Lower leg skin (tissue), 3 donors: Measurements from ENCODE around the gene SLC46A3.

ENCODE experiments used
- CTCF ChIP-seq, 3 donors: fragments of 450-650 bp; IDR thresholded peaks; one replicate each; pipeline ENCODE4 v1.5.1; 2016; ENCODE audit warnings: antibody characterized with exemption in 3 of 3, mild to moderate bottlenecking in 3 of 3, moderate library complexity in 2 of 3
- POLR2A ChIP-seq, 2 donors: fragments of 450-650 bp; IDR thresholded peaks; one replicate each; pipeline ENCODE4 v1.6.1; 2016 to 2017; ENCODE audit warnings: antibody characterized with exemption in 2 of 2, mild to moderate bottlenecking in 1 of 2, moderate library complexity in 1 of 2

GRCh38 chr13:28754698-28755545 lies 36.2 kb upstream of the SLC46A3 start:
- no peak for TF ChIP-seq CTCF (IDR thresholded peaks at IDR 0.05)
- TF ChIP-seq POLR2A (IDR thresholded peaks at IDR 0.05), result no peak
